Activated CD4-positive, alpha-beta T cell treated with anti-CD3 and anti-CD28 coated beads, Interleukin-2, amount 10 ng/mL, durations not matched to agents 24 days and 14 days (primary cell): Measurements from ENCODE around the gene RUNX2. TPM values are rescaled to one million over a fixed set of nuclear protein-coding genes. Genes with fewer than 3 reads are reported as not detected.
"Not testable (repeated sequence)": the region's sequence is repeated elsewhere in the genome, so short reads cannot be mapped to it uniquely, and the experiment has no call there.

Experiments
- DNase-seq: peaks from one replicate; pipeline ENCODE4 v3.0.0; 2022
- H3K27ac Mint-ChIP-seq: one replicate; pipeline ENCODE4 v1.8.0; 2022; ENCODE audit warnings: mild to moderate bottlenecking, mixed read lengths
- H3K27me3 Mint-ChIP-seq: one replicate; pipeline ENCODE4 v1.8.0; 2022; ENCODE audit warnings: mixed read lengths
- H3K36me3 Mint-ChIP-seq: one replicate; pipeline ENCODE4 v1.8.0; 2022; ENCODE audit warnings: low read depth, mild to moderate bottlenecking, mixed read lengths
- H3K4me1 Mint-ChIP-seq: one replicate; pipeline ENCODE4 v1.8.0; 2021; ENCODE audit warnings: mixed read lengths
- H3K4me3 Mint-ChIP-seq: one replicate; pipeline ENCODE4 v1.8.0; 2022; ENCODE audit warnings: mild to moderate bottlenecking, moderate library complexity, mixed read lengths
- H3K9me3 Mint-ChIP-seq: one replicate; pipeline ENCODE4 v1.8.0; 2021; ENCODE audit warnings: mixed read lengths
- intact Hi-C: fragments of 100-400 bp; cut with micrococcal nuclease; formaldehyde crosslinking; loops from one replicate; pipeline ENCODE4 v1.15.1; 2023
- total RNA-seq: library from RNA; stranded (reverse); gene quantifications from 2 replicates; pipeline ENCODE4 v1.2.3, GENCODE V29; 2022

Gene RUNX2
- total RNA-seq, 1 donor from 2014 or later = 17.1 TPM

DNA sequence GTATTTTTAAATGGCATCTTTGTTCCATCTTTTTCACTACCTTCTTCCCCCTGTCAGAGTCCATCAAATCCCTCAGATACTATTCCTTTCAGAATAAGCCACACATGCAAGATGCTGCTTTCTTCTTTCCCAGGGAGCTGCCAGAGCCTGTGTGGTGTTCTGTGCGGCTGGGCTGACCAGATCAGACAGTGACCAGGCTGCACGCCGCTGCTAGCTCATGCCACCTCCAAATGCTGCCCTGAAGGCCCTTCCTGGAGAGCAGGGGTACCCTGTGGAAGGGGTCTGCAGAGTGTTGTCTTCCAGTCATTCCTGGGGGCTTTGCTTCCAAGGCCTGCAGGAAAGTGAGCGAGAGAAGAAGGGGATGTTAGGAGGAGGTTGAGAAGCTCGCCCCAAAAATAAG is 228.7 kb downstream of the RUNX2 start:
- Mint-ChIP-seq H3K27me3 (peaks cover 2% of the 10 kb centered on the region), H3K27ac (peak overlapping the region; percentile 66), H3K36me3 (peaks cover 13% of the 10 kb centered on the region), H3K4me3 (no peak overlapping the region), H3K4me1 (peaks cover 44% of the 10 kb centered on the region), H3K9me3 (peaks cover 8% of the 10 kb centered on the region)
- intact Hi-C loops = loop anchor here (5.0 to 10.0 kb wide), 3 partner anchors 122 to 365 kb away; no protein-coding TSS in a partner anchor
- no peak for DNase-seq

DNA sequence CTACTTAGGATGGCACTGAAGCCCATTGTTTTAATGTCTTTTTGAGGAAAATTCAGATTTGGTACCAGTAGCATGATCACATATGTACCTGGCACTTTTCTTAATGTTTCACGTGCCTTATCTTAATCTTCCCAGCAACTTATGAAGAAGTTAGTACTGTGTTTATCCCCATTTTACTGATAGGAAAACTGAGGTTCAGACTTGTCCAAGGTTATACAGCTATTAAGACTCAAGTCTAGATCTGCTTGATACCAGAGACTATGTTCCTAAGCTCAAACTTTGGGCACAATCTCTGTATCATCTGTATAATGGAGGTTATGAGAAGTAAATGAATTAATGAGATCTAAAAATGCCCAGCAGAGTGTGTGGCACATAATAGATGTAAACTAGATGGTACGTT is 229.3 kb downstream of the RUNX2 start:
- Mint-ChIP-seq H3K4me1 (peaks cover 44% of the 10 kb centered on the region), H3K36me3 (peaks cover 13% of the 10 kb centered on the region), H3K27ac (no peak overlapping the region), H3K9me3 (peaks cover 8% of the 10 kb centered on the region), H3K4me3 (no peak overlapping the region), H3K27me3 (peaks cover 2% of the 10 kb centered on the region)
- no peak for DNase-seq
- intact Hi-C loops = loop anchor here (5.0 to 10.0 kb wide), 3 partner anchors 123 to 365 kb away; no protein-coding TSS in a partner anchor

- Mint-ChIP-seq H3K4me1 (peaks cover 42% of the 10 kb centered on the region), H3K9me3 (peaks cover 8% of the 10 kb centered on the region), H3K36me3 (peaks cover 12% of the 10 kb centered on the region), H3K4me3 (peak overlapping the region; percentile 46), H3K27me3 (peaks cover 5% of the 10 kb centered on the region), H3K27ac (peak overlapping the region; percentile 73)
- no peak for DNase-seq
- intact Hi-C loops = loop anchor here (2.0 to 10.0 kb wide), 7 partner anchors 16 to 363 kb away; no protein-coding TSS in a partner anchor
Measured at GRCh38 chr6:45558858-45559257, 230.7 kb downstream of the RUNX2 start.

GRCh38 chr6:45560321-45560820 is 232.2 kb downstream of the RUNX2 start:
- H3K4me3 Mint-ChIP-seq = not testable (repeated sequence)
- H3K36me3 Mint-ChIP-seq = peaks cover 12% of the 10 kb centered on the region

DNA sequence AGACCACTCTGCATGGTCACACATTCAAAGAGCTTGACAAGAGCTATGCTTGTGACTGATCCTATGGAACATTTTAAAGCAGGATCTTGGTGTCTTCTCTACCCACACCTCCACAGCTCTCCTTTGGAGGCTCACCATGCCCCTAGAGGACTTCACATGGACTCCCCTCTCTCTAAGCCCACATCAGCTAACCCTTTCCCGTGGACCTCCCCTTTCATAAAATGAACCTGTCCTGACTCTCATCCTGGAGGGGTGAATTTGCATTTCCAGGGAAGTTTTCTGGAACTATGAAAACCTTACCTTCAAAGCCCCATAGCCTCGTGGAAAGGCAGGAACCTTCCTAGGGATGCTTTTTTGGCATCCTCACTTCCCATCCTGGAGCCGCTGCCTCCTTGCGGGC is 234.0 kb downstream of the RUNX2 start:
- Mint-ChIP-seq H3K4me1 (peaks cover 26% of the 10 kb centered on the region), H3K27ac (no peak overlapping the region), H3K4me3 (no peak overlapping the region), H3K36me3 (peaks cover 11% of the 10 kb centered on the region), H3K27me3 (peaks cover 7% of the 10 kb centered on the region), H3K9me3 (peaks cover 20% of the 10 kb centered on the region)
- DNase-seq = no peak
- intact Hi-C loops = no loop called here

More at GRCh38 chr6:45560321-45560820, 232.2 kb downstream of the RUNX2 start:
- intact Hi-C loops, DNase-seq, H3K27me3 Mint-ChIP-seq: not testable (repeated sequence)
- H3K9me3 Mint-ChIP-seq = peaks cover 14% of the 10 kb centered on the region
- peaks cover 34% of the 10 kb centered on the region for H3K4me1 Mint-ChIP-seq
- H3K27ac Mint-ChIP-seq = peak overlapping the region; percentile 83

- Mint-ChIP-seq H3K27me3 (peaks cover 7% of the 10 kb centered on the region), H3K9me3 (peaks cover 20% of the 10 kb centered on the region), H3K36me3 (peaks cover 10% of the 10 kb centered on the region), H3K4me1 (peaks cover 22% of the 10 kb centered on the region), H3K4me3 (no peak overlapping the region), H3K27ac (no peak overlapping the region)
- intact Hi-C loops = no loop called here
- no peak for DNase-seq
Measured at GRCh38 chr6:45563041-45563440, 234.9 kb downstream of the RUNX2 start.

DNA sequence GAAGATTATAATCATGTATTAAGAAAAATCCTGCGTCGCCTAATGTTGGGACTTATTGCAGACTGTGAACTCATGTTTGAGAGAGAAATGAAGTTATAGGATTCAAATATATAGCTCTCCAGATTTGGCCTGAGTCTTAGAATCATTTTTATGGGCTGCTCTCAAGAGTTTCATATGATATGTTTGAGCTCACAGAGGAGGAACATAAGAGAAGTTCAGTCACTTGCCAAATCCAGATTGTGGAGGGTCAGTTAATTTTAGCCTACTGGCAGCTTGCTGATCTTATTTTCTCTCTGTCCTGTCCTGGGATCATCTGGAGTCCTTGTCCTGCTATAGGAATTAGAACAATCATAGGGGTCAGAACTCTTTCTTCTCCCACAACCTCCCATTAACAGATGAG is 235.7 kb downstream of the RUNX2 start:
- peaks cover 10% of the 10 kb centered on the region for H3K36me3 Mint-ChIP-seq
- DNase-seq = no peak
- H3K9me3 Mint-ChIP-seq = peaks cover 20% of the 10 kb centered on the region
- H3K27me3 Mint-ChIP-seq = peaks cover 7% of the 10 kb centered on the region
- intact Hi-C loops = no loop called here
- no peak overlapping the region for H3K4me3 Mint-ChIP-seq
- H3K27ac Mint-ChIP-seq = no peak overlapping the region
- H3K4me1 Mint-ChIP-seq = peaks cover 17% of the 10 kb centered on the region

DNA sequence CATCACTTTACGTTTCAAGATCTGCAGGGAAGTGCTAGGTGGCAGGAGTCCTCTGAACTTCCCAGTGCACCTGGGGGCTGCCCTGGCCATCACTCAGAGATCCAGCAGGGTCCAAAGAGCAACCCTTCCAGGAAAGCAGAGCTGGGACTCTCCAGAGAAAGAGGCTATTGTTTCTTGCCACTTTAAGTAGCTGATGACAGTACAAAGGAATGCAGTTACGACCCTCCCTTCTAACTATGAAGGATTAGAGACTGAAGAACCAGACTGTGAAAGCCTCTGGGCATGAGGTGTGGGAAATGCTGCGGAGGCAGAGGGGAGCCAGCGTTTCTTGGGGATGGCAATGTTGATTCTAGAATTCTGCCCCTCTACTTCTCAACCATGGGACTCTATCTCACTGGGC is 238.8 kb downstream of the RUNX2 start:
- no peak for DNase-seq
- Mint-ChIP-seq H3K4me3 (no peak overlapping the region), H3K36me3 (peaks cover 1% of the 10 kb centered on the region), H3K27me3 (peaks cover 5% of the 10 kb centered on the region), H3K4me1 (peaks cover 14% of the 10 kb centered on the region), H3K27ac (no peak overlapping the region), H3K9me3 (peaks cover 12% of the 10 kb centered on the region)
- intact Hi-C loops = no loop called here

- Mint-ChIP-seq H3K4me3 (no peak overlapping the region), H3K9me3 (peaks cover 12% of the 10 kb centered on the region), H3K4me1 (peaks cover 18% of the 10 kb centered on the region), H3K27ac (no peak overlapping the region), H3K36me3 (peaks cover 1% of the 10 kb centered on the region), H3K27me3 (peaks cover 5% of the 10 kb centered on the region)
- DNase-seq = no peak
- intact Hi-C loops = no loop called here
Measured at GRCh38 chr6:45567879-45568278, 239.7 kb downstream of the RUNX2 start.

- Mint-ChIP-seq H3K4me1 (peaks cover 25% of the 10 kb centered on the region), H3K9me3 (peaks cover 12% of the 10 kb centered on the region), H3K4me3 (no peak overlapping the region), H3K36me3 (no peaks in the 10 kb centered on the region), H3K27me3 (peaks cover 4% of the 10 kb centered on the region), H3K27ac (peak overlapping the region; percentile 25)
- intact Hi-C loops = no loop called here
- DNase-seq = no peak
Measured at GRCh38 chr6:45568626-45569025, 240.5 kb downstream of the RUNX2 start.

DNA sequence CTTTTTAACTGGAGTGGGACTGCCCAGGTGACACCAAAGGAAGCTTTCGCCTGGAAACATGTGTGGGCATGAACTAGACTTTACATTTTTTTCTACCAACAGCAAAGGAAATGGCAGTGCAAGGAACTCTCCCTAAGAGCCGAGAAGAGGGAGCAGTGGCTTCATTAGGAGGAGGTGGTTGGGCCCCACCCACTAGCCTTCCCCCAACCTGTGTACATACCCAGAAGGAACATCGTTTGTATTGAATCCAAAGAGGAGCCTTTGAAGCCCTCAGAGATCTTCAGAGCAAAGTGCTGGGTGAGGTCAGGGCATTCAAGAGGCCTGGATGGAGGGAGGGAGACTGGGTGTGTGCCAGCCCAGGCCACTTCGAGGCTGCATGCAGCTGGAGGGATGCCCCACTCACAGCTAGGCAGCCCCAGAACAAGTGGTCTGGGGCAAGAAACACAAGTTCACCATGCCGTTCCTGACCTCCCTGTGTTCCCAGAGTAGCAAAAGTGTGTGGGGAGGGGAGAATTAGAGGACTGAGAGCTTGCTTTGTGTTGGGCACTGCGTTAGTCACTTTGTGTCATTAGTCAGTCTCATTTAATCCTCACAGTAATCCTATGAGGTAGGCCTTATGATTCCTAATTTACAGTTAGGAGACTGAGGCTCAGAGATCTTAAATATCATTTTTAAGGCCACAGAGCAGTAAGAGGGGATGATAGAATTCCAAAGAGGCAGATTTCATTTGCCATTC is 241.2 kb downstream of the RUNX2 start:
- intact Hi-C loops = no loop called here
- Mint-ChIP-seq H3K4me3 (no peak overlapping the region), H3K36me3 (no peaks in the 10 kb centered on the region), H3K27ac (no peak overlapping the region), H3K27me3 (no peaks in the 10 kb centered on the region), H3K4me1 (peaks cover 29% of the 10 kb centered on the region), H3K9me3 (peaks cover 11% of the 10 kb centered on the region)
- DNase-seq = no peak

DNA sequence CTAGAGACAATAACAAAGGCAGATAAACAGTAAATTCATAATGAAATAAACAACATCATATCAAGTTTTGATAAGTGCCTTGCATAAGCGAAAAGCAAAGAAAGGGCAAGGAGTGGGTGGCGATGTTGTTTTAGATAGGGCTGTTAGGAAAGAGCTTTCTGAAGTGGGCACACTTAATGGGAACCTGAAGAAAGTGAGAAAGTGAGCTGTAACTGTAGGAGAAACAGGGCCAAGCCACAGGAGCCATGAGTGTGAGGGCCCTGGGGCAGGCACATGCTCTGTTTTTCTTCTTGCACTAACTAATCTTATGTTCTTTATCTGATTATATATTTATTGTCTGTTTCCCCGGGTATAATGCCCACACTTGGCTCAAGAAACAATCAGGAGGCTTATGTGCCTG is 243.0 kb downstream of the RUNX2 start:
- no peaks in the 10 kb centered on the region for H3K36me3 Mint-ChIP-seq
- no peak overlapping the region for H3K4me3 Mint-ChIP-seq
- DNase-seq = no peak
- intact Hi-C loops = no loop called here
- peaks cover 32% of the 10 kb centered on the region for H3K4me1 Mint-ChIP-seq
- H3K9me3 Mint-ChIP-seq = peaks cover 9% of the 10 kb centered on the region
- no peaks in the 10 kb centered on the region for H3K27me3 Mint-ChIP-seq
- H3K27ac Mint-ChIP-seq = no peak overlapping the region

DNA sequence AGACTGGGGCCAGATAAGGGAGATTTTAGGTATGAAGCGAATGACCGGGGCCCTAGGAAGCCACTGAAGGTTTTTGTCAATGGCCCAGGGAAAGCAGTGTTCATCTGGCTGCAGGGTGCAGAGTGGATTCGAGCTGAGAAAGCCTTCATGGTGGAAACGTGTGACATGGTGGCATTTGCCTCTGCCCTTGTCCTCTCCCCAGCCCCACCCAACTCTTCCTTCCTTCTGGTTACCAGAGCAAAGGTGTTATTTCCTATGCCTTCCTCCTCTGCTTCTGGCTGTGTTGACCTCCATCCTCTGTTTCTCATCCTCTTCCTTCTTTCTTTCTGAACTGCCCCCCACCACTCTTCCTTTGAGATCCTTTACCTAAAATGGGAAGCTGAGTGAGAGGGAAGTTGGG is 244.7 kb downstream of the RUNX2 start:
- Mint-ChIP-seq H3K36me3 (no peaks in the 10 kb centered on the region), H3K27ac (peak overlapping the region; percentile 49), H3K4me1 (peaks cover 32% of the 10 kb centered on the region), H3K27me3 (no peaks in the 10 kb centered on the region), H3K9me3 (peaks cover 8% of the 10 kb centered on the region), H3K4me3 (peak overlapping the region; percentile 15)
- DNase-seq = no peak
- intact Hi-C loops = no loop called here

GRCh38 chr6:45574014-45574461 is 245.9 kb downstream of the RUNX2 start:
- no peak overlapping the region for H3K27ac Mint-ChIP-seq
- peaks cover 8% of the 10 kb centered on the region for H3K9me3 Mint-ChIP-seq
- no peak overlapping the region for H3K4me3 Mint-ChIP-seq
- peaks cover 29% of the 10 kb centered on the region for H3K4me1 Mint-ChIP-seq
- intact Hi-C loops = no loop called here
- no peak for DNase-seq
- H3K36me3 Mint-ChIP-seq = no peaks in the 10 kb centered on the region
- no peaks in the 10 kb centered on the region for H3K27me3 Mint-ChIP-seq
